ENCODE measurements around the gene NKD2. TPM values are rescaled to one million over a fixed set of nuclear protein-coding genes. Genes with fewer than 3 reads are reported as not detected.

NKD2 gene
- total and polyA plus RNA-seq, 9 of the 15 experiments (the other 6 are each of a cell fraction or from before 2014, with no cell fraction given): 0.09 to 0.64 (median 0.27) TPM; not detected in 5

DNA sequence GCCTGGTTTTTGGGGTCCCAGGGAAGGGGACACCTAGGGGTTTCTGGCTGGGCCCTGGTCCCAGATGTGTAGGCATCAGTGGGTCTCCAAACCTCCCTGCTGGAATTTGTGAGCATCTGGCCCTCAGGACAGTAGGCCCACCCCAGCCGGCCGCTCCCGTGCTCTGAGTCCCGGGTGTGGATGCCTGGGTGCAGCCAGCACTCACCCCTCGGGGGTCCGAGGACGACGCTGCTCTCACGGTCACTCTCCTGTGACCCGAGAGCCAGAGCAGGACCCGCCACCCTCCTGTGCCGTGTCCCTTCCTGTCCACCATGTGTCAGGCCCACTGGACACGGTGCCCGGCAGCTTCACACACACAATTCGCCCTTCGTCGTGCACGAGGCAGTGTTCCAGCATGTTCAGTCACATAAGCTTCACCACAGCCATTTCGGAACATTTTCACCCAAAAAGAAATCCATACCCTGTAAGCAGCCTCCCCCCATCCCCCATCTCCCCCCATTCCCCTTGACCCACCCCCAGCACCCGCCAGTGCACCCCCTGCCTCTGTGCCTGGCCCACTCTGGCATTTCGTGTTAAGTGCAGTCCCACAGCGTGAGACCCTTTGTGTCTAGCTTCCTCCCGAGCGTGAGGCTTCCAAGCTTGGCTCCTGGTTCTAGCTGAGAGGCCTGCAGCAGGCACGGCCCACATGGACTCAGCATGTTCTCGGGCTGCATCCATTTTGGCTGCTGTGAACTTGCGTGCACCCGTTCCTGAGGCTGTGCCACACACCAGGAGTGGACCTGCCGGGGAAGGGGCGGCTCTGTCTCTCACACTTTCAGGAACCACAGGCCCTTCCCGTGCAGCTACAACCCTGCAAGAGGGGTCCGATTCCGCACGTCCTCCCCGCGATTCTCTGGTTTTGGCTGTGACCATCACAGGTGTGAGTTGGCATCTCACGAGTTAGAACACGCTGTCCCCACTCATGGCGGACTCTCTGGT is 40.5 kb downstream of the NKD2 start (continued):
- TF ChIP-seq, protein P1, sequence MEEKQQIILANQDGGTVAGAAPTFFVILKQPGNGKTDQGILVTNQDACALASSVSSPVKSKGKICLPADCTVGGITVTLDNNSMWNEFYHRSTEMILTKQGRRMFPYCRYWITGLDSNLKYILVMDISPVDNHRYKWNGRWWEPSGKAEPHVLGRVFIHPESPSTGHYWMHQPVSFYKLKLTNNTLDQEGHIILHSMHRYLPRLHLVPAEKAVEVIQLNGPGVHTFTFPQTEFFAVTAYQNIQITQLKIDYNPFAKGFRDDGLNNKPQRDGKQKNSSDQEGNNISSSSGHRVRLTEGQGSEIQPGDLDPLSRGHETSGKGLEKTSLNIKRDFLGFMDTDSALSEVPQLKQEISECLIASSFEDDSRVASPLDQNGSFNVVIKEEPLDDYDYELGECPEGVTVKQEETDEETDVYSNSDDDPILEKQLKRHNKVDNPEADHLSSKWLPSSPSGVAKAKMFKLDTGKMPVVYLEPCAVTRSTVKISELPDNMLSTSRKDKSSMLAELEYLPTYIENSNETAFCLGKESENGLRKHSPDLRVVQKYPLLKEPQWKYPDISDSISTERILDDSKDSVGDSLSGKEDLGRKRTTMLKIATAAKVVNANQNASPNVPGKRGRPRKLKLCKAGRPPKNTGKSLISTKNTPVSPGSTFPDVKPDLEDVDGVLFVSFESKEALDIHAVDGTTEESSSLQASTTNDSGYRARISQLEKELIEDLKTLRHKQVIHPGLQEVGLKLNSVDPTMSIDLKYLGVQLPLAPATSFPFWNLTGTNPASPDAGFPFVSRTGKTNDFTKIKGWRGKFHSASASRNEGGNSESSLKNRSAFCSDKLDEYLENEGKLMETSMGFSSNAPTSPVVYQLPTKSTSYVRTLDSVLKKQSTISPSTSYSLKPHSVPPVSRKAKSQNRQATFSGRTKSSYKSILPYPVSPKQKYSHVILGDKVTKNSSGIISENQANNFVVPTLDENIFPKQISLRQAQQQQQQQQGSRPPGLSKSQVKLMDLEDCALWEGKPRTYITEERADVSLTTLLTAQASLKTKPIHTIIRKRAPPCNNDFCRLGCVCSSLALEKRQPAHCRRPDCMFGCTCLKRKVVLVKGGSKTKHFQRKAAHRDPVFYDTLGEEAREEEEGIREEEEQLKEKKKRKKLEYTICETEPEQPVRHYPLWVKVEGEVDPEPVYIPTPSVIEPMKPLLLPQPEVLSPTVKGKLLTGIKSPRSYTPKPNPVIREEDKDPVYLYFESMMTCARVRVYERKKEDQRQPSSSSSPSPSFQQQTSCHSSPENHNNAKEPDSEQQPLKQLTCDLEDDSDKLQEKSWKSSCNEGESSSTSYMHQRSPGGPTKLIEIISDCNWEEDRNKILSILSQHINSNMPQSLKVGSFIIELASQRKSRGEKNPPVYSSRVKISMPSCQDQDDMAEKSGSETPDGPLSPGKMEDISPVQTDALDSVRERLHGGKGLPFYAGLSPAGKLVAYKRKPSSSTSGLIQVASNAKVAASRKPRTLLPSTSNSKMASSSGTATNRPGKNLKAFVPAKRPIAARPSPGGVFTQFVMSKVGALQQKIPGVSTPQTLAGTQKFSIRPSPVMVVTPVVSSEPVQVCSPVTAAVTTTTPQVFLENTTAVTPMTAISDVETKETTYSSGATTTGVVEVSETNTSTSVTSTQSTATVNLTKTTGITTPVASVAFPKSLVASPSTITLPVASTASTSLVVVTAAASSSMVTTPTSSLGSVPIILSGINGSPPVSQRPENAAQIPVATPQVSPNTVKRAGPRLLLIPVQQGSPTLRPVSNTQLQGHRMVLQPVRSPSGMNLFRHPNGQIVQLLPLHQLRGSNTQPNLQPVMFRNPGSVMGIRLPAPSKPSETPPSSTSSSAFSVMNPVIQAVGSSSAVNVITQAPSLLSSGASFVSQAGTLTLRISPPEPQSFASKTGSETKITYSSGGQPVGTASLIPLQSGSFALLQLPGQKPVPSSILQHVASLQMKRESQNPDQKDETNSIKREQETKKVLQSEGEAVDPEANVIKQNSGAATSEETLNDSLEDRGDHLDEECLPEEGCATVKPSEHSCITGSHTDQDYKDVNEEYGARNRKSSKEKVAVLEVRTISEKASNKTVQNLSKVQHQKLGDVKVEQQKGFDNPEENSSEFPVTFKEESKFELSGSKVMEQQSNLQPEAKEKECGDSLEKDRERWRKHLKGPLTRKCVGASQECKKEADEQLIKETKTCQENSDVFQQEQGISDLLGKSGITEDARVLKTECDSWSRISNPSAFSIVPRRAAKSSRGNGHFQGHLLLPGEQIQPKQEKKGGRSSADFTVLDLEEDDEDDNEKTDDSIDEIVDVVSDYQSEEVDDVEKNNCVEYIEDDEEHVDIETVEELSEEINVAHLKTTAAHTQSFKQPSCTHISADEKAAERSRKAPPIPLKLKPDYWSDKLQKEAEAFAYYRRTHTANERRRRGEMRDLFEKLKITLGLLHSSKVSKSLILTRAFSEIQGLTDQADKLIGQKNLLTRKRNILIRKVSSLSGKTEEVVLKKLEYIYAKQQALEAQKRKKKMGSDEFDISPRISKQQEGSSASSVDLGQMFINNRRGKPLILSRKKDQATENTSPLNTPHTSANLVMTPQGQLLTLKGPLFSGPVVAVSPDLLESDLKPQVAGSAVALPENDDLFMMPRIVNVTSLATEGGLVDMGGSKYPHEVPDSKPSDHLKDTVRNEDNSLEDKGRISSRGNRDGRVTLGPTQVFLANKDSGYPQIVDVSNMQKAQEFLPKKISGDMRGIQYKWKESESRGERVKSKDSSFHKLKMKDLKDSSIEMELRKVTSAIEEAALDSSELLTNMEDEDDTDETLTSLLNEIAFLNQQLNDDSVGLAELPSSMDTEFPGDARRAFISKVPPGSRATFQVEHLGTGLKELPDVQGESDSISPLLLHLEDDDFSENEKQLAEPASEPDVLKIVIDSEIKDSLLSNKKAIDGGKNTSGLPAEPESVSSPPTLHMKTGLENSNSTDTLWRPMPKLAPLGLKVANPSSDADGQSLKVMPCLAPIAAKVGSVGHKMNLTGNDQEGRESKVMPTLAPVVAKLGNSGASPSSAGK (IDR thresholded peaks at IDR 0.05): no peak
- no peak for TF ChIP-seq MCM5 (IDR thresholded peaks at IDR 0.05; ENCODE audit: low read depth)
- TF ChIP-seq, protein P2, sequence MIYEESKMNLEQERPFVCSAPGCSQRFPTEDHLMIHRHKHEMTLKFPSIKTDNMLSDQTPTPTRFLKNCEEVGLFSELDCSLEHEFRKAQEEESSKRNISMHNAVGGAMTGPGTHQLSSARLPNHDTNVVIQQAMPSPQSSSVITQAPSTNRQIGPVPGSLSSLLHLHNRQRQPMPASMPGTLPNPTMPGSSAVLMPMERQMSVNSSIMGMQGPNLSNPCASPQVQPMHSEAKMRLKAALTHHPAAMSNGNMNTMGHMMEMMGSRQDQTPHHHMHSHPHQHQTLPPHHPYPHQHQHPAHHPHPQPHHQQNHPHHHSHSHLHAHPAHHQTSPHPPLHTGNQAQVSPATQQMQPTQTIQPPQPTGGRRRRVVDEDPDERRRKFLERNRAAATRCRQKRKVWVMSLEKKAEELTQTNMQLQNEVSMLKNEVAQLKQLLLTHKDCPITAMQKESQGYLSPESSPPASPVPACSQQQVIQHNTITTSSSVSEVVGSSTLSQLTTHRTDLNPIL (CRISPR knock-in tag; IDR thresholded peaks at IDR 0.05): no peak

Data from K562 (cell line).